HG02798 (cell line): ENCODE results near the gene IGSF23.
"Not testable (repeated sequence)": the region's sequence is repeated elsewhere in the genome, so short reads cannot be mapped to it uniquely, and the experiment has no call there.

Source experiments
- ATAC-seq: cut with Tn5 transposase; IDR thresholded peaks from one replicate; pipeline ENCODE4 v1.9.1; 2021; ENCODE audit warnings: mild to moderate bottlenecking; ENCODE audit not compliant: unreplicated experiment, poor library complexity

IGSF23 gene

GRCh38 chr19:44585371-44586133 is 27.8 kb upstream of the IGSF23 start:
- no peak for ATAC-seq

GRCh38 chr19:44587963-44588770 is 25.2 kb upstream of the IGSF23 start:
- no peak for ATAC-seq

GRCh38 chr19:44588771-44589112 is 24.6 kb upstream of the IGSF23 start:
- ATAC-seq = no peak

GRCh38 chr19:44590245-44591059 is 22.9 kb upstream of the IGSF23 start:
- ATAC-seq = no peak

GRCh38 chr19:44591340-44591993 is 21.9 kb upstream of the IGSF23 start:
- not testable (repeated sequence) for ATAC-seq

- no peak for ATAC-seq
These were observed 20.9 kb upstream of the IGSF23 start for GRCh38 chr19:44592451-44592890.

- no peak for ATAC-seq
These were observed 20.1 kb upstream of the IGSF23 start for GRCh38 chr19:44593294-44593693.

GRCh38 chr19:44593866-44594266 is 19.5 kb upstream of the IGSF23 start:
- not testable (repeated sequence) for ATAC-seq

- ATAC-seq = no peak
These were observed 16.8 kb upstream of the IGSF23 start for GRCh38 chr19:44596428-44597130.

- ATAC-seq = no peak
These were observed 16.3 kb upstream of the IGSF23 start for GRCh38 chr19:44597131-44597491.

GRCh38 chr19:44598355-44598754 is 15.0 kb upstream of the IGSF23 start:
- ATAC-seq = no peak

- no peak for ATAC-seq
These were observed 14.5 kb upstream of the IGSF23 start for GRCh38 chr19:44598880-44599279.

GRCh38 chr19:44600466-44600865 is 12.9 kb upstream of the IGSF23 start:
- no peak for ATAC-seq

- no peak for ATAC-seq
These were observed 11.3 kb upstream of the IGSF23 start for GRCh38 chr19:44602081-44602480.

GRCh38 chr19:44603201-44603945 is 10.0 kb upstream of the IGSF23 start:
- no peak for ATAC-seq

- ATAC-seq = no peak
These were observed 9.1 kb upstream of the IGSF23 start for GRCh38 chr19:44604241-44604640.

- ATAC-seq = no peak
These were observed 7.8 kb upstream of the IGSF23 start for GRCh38 chr19:44605547-44605946.

GRCh38 chr19:44607049-44607448 is 6.3 kb upstream of the IGSF23 start:
- ATAC-seq = no peak

GRCh38 chr19:44607917-44608316 is 5.4 kb upstream of the IGSF23 start:
- ATAC-seq = no peak
